CD4-positive, CD25-positive, alpha-beta regulatory T cell (primary cell): Measurements from ENCODE around the gene KRCC1. TPM values are rescaled to one million over a fixed set of nuclear protein-coding genes. Genes with fewer than 3 reads are reported as not detected.
"Not testable (repeated sequence)": the region's sequence is repeated elsewhere in the genome, so short reads cannot be mapped to it uniquely, and the experiment has no call there.

Source experiments
- ATAC-seq, 2 donors: fragments of 150-1000 bp; cut with Tn5 transposase; one replicate each; pipeline ENCODE4 v1.10.0; 2021; ENCODE audit warnings: low read depth in 2 of 2, moderate number of reproducible peaks in 2 of 2, moderate library complexity in 1 of 2
- DNase-seq, 3 donors: peaks; one replicate each; pipeline versions ENCODE4 v3.0.0 to v3.0.0-alpha.2; 2012 to 2022; ENCODE audit warnings: mixed read lengths in 1 of 3
- H3K27ac ChIP-seq: one replicate; pipeline ENCODE4 v1.7.0; 2013; ENCODE audit warnings: mild to moderate bottlenecking, low read length; ENCODE audit not compliant: insufficient read depth, poor library complexity, severe bottlenecking
- H3K27me3 ChIP-seq: one replicate; pipeline ENCODE4 v1.7.0; 2013; ENCODE audit warnings: low read length; ENCODE audit not compliant: control insufficient read depth, insufficient read depth
- H3K36me3 ChIP-seq: one replicate; pipeline ENCODE4 v1.7.0; 2013; ENCODE audit warnings: mild to moderate bottlenecking, low read length, moderate library complexity; ENCODE audit not compliant: control insufficient read depth, insufficient read depth
- H3K4me1 ChIP-seq: 2 replicates; pipeline ENCODE4 v1.7.0; 2013; ENCODE audit warnings: mild to moderate bottlenecking, low read length; ENCODE audit not compliant: insufficient read depth, control insufficient read depth, poor library complexity, severe bottlenecking
- H3K4me3 ChIP-seq: one replicate; pipeline ENCODE4 v1.7.0; 2013; ENCODE audit warnings: low read depth, mild to moderate bottlenecking, low read length, moderate library complexity
- H3K9me3 ChIP-seq, 2 experiments: 1 replicate in 1 of 2; 2 replicates in 1 of 2; pipeline ENCODE4 v1.7.0; 2013; ENCODE audit warnings: low read length in 2 of 2, mild to moderate bottlenecking in 1 of 2, moderate library complexity in 1 of 2; ENCODE audit not compliant: control insufficient read depth in 2 of 2
- H3K27ac Mint-ChIP-seq, 3 donors: one replicate each; pipeline ENCODE4 v1.8.0; 2020 to 2022; ENCODE audit warnings: mild to moderate bottlenecking in 3 of 3, mixed read lengths in 3 of 3, moderate library complexity in 2 of 3
- H3K27me3 Mint-ChIP-seq: one replicate; pipeline ENCODE4 v1.8.0; 2022; ENCODE audit warnings: mild to moderate bottlenecking, mixed read lengths
- H3K36me3 Mint-ChIP-seq: one replicate; pipeline ENCODE4 v1.8.0; 2020; ENCODE audit warnings: mixed read lengths
- H3K4me1 Mint-ChIP-seq, 4 donors: one replicate each; pipeline ENCODE4 v1.8.0; 2020 to 2022; ENCODE audit warnings: mixed read lengths in 4 of 4, mild to moderate bottlenecking in 1 of 4
- H3K4me3 Mint-ChIP-seq, 4 donors: one replicate each; pipeline ENCODE4 v1.8.0; 2020 to 2022; ENCODE audit warnings: mild to moderate bottlenecking in 4 of 4, mixed read lengths in 4 of 4, moderate library complexity in 3 of 4
- H3K9me3 Mint-ChIP-seq, 7 donors: one replicate each; pipeline ENCODE4 v1.8.0; 2020 to 2022; ENCODE audit warnings: mixed read lengths in 7 of 7, mild to moderate bottlenecking in 3 of 7, moderate library complexity in 2 of 7
- polyA plus RNA-seq, 4 donors: library from polyadenylated mRNA; unstranded; fragments of 300-500 nt; fragmentation: Illumina TruSeq; gene quantifications; one replicate each; pipeline ENCODE4 v1.2.3, GENCODE V29; 2021
- total RNA-seq: library from RNA; stranded (reverse); gene quantifications from one replicate; pipeline ENCODE4 v1.2.3, GENCODE V29; 2022

Gene KRCC1
- total and polyA plus RNA-seq, 5 donors from 2014 or later = 11.8 to 41.9 (median 40.6) TPM

DNA sequence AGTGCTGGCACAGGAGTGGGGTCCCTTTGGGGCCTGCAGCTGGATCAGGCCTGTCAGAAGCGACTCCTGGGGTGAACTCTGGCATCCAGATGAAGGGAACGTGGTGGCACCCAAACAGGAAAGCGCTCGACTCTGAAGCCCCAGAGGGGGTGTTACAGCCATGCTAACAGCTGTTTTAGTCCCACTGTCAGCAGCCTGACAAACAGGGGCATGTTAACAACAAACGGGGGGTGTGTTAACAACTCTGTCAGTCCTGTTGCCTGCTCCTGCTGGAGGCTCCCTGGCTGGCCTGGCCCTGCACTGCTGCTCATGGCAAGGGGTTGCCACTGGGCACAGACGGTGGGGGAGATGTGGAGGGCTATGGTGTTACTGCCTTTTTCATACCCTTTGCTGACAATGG is 36.7 kb downstream of the KRCC1 start:
- Histone ChIP-seq H3K36me3 (no peaks in the 10 kb centered on the region), H3K27ac (no peak overlapping the region), H3K4me1 (peaks cover 12% of the 10 kb centered on the region), H3K27me3 (no peaks in the 10 kb centered on the region), H3K9me3 (no peaks in the 10 kb centered on the region), H3K4me3 (no peak overlapping the region)
- peaks cover 4 to 34% (median 20%) of the 10 kb centered on the region in 4 donors for H3K4me1 Mint-ChIP-seq
- DNase-seq (no peak), ATAC-seq (no peak)
- H3K4me3 Mint-ChIP-seq = no peak overlapping the region
- no peaks in the 10 kb centered on the region for H3K9me3 Mint-ChIP-seq
- no peak overlapping the region for H3K27ac Mint-ChIP-seq
- H3K27me3 Mint-ChIP-seq = no peaks in the 10 kb centered on the region
- H3K36me3 Mint-ChIP-seq = no peaks in the 10 kb centered on the region

DNA sequence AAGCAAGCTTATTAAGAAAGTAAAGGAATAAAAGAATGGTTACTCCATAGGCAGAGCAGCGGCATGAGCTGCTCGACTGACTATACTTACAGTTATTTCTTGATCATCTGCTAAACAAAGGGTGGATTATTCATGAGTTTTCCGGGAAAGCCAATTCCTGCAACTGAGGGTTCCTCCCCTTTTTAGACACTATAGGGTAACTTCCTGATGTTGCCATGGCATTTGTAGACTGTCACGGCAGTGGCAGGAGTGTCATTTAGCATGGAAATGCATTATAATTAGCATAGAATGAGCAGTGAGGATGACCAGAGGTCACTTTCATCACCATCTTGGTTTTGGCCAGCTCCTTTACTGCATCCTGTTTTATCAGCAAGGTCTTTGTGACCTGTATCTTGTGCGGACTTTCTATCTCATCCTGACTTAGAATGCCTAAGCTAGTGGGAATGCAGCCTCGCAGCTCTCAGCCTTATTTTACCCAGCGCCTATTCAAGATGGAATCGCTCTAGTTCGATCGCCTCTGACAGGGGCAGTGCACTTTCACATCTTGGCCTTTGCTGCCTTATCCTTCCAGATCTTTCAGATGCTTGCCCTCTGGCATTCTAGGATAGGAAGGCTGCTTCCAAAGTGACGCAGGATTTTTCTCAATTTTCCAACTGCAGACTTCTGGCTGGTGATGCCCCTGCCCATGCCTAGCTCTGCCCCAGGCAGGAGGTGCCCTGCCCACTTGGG is 37.3 kb downstream of the KRCC1 start:
- peak overlapping the region; percentile 88 to 99 (median 98) for H3K4me3 Mint-ChIP-seq
- not testable (repeated sequence) for H3K36me3 Mint-ChIP-seq, H3K9me3 Mint-ChIP-seq, H3K27ac Mint-ChIP-seq, ATAC-seq, H3K4me3 ChIP-seq, H3K27me3 Mint-ChIP-seq, H3K27ac ChIP-seq, H3K27me3 ChIP-seq, H3K9me3 ChIP-seq, H3K36me3 ChIP-seq
- H3K4me1 Mint-ChIP-seq = peaks cover 4 to 34% (median 20%) of the 10 kb centered on the region in 4 donors
- peaks cover 12% of the 10 kb centered on the region for H3K4me1 ChIP-seq
- DNase-seq = peak in 1 of 3 donors; percentile 20

DNA sequence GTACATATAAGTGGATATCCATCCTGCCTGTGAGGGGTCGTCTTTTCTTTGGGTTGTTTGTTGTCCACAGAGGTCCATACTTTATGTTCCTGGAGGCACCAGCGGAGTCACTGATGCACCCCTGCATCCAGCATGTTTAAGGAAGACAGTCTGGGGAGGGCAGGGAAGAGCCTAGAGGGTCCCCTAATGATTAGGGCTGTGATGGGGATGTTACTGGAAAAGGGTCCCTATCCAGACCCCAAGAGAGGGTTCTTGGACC is 37.9 kb downstream of the KRCC1 start:
- Mint-ChIP-seq H3K4me3 (peak overlapping the region; percentile 88 to 99 (median 98)), H3K4me1 (peaks cover 4 to 36% (median 23%) of the 10 kb centered on the region in 4 donors), H3K27ac (peak overlapping the region in 2 of 3 donors; percentile 100)
- not testable (repeated sequence) for H3K9me3 ChIP-seq, H3K27me3 ChIP-seq, H3K27me3 Mint-ChIP-seq, H3K9me3 Mint-ChIP-seq, H3K27ac ChIP-seq, ATAC-seq, H3K4me3 ChIP-seq, H3K36me3 Mint-ChIP-seq, DNase-seq, H3K36me3 ChIP-seq
- H3K4me1 ChIP-seq = peaks cover 12% of the 10 kb centered on the region

DNA sequence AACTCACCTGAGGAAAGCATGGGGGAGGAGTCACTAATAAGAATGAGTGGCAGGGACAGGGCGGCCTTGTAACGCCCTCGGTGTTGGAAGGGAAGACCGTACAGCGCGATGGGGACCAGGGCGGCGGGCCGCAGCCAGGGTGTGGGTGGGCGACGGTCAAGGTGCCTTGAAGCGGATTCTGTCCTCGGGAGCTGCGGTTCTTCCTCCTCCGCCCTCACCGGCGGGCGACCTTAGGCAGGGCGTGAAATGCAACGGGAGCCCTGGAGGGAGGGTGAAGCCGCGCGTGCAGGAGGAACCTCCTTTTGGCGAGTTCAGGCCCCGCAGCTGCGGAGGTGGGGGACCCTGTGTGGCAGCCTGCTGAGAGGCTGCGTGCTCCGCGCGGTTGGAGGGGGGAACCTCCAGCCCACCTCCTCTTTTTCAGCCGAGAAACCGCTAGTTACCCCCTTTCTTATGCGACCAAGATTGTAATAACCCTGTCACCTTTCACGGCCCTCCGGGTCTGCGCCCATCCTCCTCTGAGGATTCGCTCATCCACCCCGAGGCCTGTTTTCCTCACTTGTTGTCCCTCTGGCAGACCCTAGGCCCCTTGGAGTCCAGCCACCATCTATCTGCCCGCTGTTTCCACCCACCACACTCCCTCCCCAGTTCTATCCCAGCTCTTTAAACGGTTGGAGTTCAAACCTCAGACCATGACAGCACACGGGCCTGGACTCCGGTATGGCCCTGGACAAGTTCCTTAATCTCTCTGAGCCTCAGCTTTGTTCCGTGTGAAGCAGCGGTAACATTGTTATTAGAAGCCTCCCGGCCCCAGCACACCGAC is 38.4 kb downstream of the KRCC1 start:
- no peaks in the 10 kb centered on the region for H3K27me3 ChIP-seq
- H3K4me1 Mint-ChIP-seq = peaks cover 4 to 36% (median 23%) of the 10 kb centered on the region in 4 donors
- DNase-seq = peak in 1 of 3 donors; percentile 81
- no peaks in the 10 kb centered on the region for H3K36me3 ChIP-seq
- ATAC-seq = peak; percentile 68 to 72
- peak overlapping the region; percentile 100 for H3K27ac Mint-ChIP-seq
- no peaks in the 10 kb centered on the region for H3K36me3 Mint-ChIP-seq
- H3K9me3 ChIP-seq = no peaks in the 10 kb centered on the region
- H3K27ac ChIP-seq = peak overlapping the region; percentile 83
- H3K4me1 ChIP-seq = peaks cover 12% of the 10 kb centered on the region
- peak overlapping the region; percentile 86 for H3K4me3 ChIP-seq
- H3K9me3 Mint-ChIP-seq = no peaks in the 10 kb centered on the region
- H3K27me3 Mint-ChIP-seq = no peaks in the 10 kb centered on the region
- peak overlapping the region; percentile 88 to 99 (median 98) for H3K4me3 Mint-ChIP-seq

DNA sequence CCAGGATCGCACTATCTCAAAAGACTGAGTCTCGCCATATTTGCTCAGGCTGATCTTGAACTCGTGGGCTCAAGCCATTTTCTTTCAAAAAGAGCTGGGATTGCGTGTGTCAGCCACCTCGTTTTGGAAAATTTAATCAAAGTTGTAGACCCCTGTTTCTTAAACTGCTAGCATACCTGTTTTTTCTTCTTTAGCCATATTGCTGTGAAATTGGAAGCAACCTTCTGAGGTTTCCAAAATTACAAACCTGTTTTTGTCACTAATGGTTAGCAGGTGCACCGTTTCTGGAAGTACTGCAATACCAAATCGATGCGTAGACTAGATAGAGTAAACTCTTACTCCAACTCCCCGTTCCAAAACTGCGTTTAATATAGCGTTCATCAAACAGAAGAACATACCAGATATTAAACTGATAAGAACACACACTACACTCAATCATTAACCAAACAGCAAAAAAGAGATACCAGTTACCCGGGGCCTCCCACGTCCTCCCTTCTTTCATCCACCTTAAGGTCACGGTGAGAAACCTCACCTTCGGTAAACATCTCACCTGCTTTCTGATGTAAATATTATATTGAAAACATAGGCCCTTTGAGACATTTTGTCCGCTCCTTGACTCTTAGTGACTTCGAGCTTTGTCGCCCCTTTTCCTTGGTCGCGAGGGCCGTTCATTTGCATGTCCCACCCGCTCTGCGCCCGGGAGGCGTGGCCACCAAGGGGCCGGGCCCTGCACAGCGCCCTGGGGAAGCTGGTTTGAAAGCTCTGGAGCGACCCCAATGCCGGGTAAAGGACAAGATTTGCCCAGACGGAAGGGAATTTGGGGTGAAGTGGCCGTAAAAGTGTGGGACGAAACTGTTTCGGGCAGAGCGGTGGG is 39.3 kb downstream of the KRCC1 start, which contains the start of gene RNU2-63P:
Gene RNU2-63P, minus strand, starts transcription at position 462 of the 874 bp plus-strand sequence.
- Histone ChIP-seq H3K27me3 (no peaks in the 10 kb centered on the region), H3K36me3 (no peaks in the 10 kb centered on the region), H3K27ac (peak within 1 kb of the TSS; percentile 83), H3K4me3 (peak within 1 kb of the TSS; percentile 86), H3K9me3 (no peaks in the 10 kb centered on the region), H3K4me1 (peaks cover 12% of the 10 kb centered on the region)
- ATAC-seq (peak; percentile 78 to 82), DNase-seq (peak; percentile 70 to 89 (median 84))
- peak within 1 kb of the TSS; percentile 88 to 99 (median 98) for H3K4me3 Mint-ChIP-seq
- H3K27me3 Mint-ChIP-seq = no peaks in the 10 kb centered on the region
- H3K4me1 Mint-ChIP-seq = peaks cover 4 to 36% (median 23%) of the 10 kb centered on the region in 4 donors
- H3K9me3 Mint-ChIP-seq = no peaks in the 10 kb centered on the region
- peak within 1 kb of the TSS; percentile 100 for H3K27ac Mint-ChIP-seq
- H3K36me3 Mint-ChIP-seq = no peaks in the 10 kb centered on the region

DNA sequence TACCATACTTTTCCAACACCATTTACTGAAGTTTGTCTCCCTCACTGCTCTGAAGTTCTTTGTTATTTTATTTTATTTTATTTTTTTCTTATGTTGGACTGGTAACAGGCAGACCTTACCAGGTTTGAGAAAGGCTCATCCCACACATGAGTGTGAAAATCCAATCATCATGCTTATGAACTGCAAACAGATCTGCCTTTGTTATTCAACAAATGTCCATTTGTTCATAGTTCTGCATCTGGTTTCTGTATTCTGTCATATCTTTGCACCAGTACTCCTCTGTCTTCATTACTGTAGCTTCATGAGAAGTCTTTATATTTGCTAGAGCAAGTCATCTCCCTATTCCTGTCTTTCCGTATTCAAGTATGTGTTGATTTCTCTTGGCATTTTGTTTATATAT is 44.6 kb downstream of the KRCC1 start:
- no peaks in the 10 kb centered on the region for H3K36me3 ChIP-seq
- no peaks in the 10 kb centered on the region for H3K27me3 ChIP-seq
- Mint-ChIP-seq H3K4me1 (peaks cover under 1 to 20% (median 10%) of the 10 kb centered on the region in 4 donors), H3K36me3 (no peaks in the 10 kb centered on the region), H3K9me3 (no peaks in the 10 kb centered on the region), H3K4me3 (peak overlapping the region in 1 of 4 donors; percentile 54), H3K27me3 (no peaks in the 10 kb centered on the region), H3K27ac (peak overlapping the region in 1 of 3 donors; percentile 41)
- peaks cover 2% of the 10 kb centered on the region for H3K4me1 ChIP-seq
- DNase-seq (no peak), ATAC-seq (no peak)
- H3K9me3 ChIP-seq = no peaks in the 10 kb centered on the region
- H3K4me3 ChIP-seq = no peak overlapping the region
- no peak overlapping the region for H3K27ac ChIP-seq

DNA sequence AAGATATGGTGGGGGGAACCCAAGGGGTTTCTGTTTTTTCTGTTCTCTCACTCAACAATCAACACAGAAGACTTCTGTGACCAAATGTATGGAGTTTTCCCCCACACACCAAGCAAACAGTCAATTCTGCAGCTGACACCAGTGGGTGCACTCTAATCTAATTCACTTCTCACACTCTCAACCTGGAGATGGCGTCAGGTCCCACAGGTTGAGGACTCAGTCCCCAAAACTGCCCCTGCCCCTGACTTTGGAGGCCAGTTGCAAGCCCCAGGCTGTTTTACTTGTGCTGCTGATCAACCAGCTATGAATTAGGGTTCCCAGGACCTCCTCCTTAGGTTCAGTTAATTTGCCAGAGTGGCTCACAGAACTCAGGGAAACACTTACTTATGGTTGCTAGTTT is 45.4 kb downstream of the KRCC1 start:
- Histone ChIP-seq H3K9me3 (no peaks in the 10 kb centered on the region), H3K27me3 (no peaks in the 10 kb centered on the region), H3K4me1 (no peaks in the 10 kb centered on the region), H3K36me3 (no peaks in the 10 kb centered on the region), H3K27ac (no peak overlapping the region), H3K4me3 (no peak overlapping the region)
- Mint-ChIP-seq H3K4me3 (no peak overlapping the region), H3K9me3 (no peaks in the 10 kb centered on the region), H3K36me3 (no peaks in the 10 kb centered on the region), H3K4me1 (peaks cover 0 to 15% (median 7%) of the 10 kb centered on the region in 4 donors), H3K27ac (peak overlapping the region in 1 of 3 donors; percentile 41), H3K27me3 (no peaks in the 10 kb centered on the region)
- DNase-seq (no peak), ATAC-seq (no peak)
